DLD1 (cell line): Measurements from ENCODE around the gene NRXN3.

Experiments
- in situ Hi-C: cut with HindIII; loops from 2 replicates; pipeline ENCODE4 v1.10.0; 2017; ENCODE audit warnings: low sequenced_read_pairs

The NRXN3 gene

DNA sequence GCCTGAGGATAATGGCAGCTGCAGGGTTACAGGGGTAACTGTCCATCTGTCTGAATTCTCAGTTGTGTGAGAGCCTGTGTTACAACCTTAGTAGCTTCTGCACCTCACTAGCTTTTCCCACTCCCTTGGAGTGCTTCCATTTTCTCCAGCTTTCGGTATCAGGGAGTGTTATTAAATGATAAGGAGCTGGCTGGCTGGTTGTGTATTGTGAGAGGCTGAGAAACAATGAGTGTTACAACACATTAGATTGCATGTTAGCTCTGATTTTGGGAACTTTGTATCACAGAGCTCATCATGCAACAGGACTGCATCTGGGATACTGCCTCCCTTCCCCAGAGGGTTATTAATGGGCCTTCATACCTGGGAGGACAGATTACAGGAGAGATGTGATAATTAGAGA is 1317.5 kb downstream of the NRXN3 start:
- in situ Hi-C loops, result no loop called here

DNA sequence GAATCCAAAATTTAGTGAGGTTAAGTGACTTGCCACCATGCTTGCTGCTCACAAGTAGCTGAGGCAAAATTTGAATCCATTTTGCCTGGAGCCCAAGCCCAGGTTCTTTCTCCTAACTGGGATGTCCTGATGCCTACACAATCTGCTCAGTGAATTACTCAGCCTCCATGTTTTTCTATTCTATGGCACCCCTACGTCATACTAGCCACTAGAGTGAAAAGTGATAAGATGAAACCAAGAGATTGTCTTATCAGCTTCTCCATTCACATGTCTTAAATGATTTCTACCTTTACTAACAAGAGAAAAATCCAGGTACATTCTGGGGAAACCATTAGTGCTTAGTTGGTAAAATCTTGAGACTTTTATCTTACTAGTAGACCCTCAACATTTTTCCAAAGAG is 1321.0 kb downstream of the NRXN3 start:
- in situ Hi-C loops, result no loop called here

DNA sequence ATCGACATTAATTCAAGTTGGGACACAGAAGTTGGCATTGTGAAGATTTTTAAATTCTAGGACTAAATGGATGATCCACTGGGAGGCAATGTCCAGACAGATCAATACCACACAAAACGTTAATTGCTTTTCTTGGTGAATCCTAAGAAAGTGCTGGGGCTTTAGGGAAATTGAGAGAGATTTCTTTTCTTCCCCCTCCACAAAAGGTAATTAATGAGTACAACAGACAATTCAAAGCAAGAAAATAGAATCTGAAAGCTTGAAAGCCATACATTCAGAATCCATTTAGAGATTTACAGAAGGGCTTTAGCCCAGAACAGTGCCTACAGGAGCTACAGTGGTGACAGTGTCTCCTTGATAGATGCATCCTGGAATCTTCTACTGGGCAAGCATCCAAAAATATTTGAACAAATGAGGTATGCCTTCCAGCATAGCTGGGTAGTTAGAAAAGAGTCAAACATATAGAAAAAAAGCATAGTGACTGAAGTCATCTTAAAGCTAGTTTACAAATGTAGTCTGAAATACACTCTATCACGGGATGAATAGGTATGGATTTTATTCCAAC is 1323.0 kb downstream of the NRXN3 start:
- in situ Hi-C loops, result no loop called here

DNA sequence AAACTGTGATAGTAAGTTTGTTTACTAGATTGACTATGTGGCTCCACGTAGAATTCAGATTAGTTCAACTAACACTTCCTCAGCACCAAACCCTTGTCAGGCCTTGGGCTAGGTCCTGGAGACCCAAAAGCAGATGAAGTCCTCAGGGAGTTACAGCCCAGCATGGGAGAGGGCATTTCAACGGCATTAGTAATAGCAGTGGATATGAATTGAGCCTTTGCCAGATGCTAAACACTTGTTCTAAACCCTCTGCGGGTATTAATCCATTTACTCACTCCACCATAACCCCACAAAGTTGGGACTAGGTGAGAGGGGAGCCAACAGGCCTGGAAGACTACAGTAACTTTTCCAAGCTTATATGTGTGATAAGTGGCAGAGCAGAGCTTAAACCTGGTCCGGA is 1326.5 kb downstream of the NRXN3 start:
- in situ Hi-C loops, result no loop called here

DNA sequence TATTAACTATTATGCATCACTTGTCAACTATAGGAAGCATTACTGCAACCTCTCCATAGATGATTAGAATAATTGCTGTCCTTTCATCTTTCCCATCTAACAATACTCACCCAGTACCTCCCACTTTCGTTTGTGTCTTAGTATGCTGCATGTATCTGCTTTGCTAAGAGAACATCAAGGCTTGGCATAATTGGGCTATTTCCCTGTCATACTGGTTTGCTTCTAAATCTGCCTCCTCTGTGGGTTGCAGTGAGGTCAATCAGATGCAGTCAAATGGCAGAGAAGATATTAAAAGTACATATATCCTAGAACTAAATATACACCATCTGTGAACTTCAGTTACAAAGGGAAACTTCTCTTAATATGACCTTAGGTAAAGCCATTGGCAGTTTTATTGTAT is 1330.3 kb downstream of the NRXN3 start:
- in situ Hi-C loops, result no loop called here

DNA sequence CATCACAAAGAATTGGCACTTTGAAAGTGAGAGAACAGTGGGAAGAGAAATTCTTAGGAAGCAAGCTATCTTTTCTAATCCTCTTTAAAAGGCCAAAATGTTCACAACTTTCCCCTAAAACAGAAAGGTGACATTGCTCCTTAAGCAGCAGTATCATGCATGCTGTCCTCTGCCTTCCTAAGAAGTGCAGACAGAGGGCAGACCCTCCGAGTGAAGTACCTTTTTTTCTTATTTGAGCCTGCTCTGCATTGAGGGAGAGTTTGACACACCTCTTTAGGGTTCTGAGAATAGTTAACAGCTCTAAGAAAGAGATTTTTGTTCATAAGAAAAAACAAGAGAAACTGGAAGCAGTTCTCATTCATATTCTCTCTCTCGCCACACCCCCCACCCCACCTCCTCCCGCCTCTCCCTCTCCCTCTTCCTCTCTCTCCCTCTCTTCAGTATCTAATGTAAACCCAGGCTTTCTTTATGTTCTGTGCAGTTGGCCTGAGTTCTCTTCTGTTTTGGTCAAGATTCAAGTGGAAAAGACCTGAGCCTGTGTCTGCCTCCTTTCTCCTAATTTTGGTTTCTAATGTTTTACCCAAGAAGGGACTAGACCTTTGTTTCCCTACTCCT is 1332.1 kb downstream of the NRXN3 start:
- in situ Hi-C loops, result no loop called here

DNA sequence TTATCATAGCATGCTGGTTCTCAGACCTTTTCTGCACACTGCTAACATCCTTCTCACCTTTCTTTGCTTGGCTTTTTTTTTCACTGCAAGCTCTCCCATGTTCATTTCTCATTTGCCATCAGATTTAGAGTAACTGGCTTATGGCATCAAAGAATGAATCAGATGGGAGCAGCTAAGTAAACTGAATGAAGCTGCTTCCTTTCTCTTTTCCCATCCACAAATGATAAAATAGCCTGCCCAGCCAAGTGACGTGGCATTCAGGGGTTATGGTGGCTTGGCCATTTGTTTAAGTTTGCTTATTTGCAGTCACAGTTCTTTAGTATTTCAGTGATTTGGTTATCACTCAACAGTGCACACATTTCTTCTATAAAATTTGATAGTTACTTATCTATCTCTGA is 1332.6 kb downstream of the NRXN3 start:
- in situ Hi-C loops, result no loop called here

DNA sequence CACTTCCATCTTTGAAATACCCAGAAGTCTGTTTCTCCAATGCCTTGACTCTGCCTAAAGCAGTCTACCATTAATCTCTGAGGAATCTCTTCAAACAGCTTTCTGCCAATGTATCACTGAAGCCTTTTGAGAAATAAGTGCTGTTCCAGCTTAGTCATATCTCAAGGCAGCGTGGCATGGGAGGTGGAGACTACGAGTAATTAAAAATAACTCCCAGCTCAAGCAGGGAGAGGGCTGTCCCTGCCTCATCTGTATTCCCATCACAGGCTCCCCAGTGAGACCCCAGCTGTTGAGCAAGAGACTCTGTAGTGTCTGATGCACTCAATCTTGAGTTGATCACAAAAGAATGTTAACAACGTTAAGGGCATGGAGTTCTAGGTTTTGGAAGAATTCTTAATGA is 1340.5 kb downstream of the NRXN3 start:
- in situ Hi-C loops, result no loop called here

DNA sequence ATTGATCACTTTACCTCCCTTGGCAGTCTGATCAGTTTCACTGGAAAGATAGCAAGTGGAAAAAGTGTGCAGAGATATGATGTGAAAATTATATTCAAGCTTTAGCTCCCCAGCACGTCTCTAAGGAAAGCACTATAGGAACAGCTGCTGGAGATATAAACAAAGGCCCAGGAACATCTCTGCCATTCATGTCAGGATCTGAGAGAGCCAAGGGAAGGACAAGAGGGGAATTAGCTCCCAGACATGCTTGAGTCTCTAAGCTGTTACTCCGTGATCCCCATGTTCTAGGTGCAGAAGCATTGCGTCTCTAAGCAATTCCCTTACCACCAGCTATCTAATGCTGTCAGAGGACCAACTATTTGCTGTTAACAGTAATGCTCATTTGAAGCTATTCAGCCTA is 1341.0 kb downstream of the NRXN3 start:
- in situ Hi-C loops, result no loop called here

DNA sequence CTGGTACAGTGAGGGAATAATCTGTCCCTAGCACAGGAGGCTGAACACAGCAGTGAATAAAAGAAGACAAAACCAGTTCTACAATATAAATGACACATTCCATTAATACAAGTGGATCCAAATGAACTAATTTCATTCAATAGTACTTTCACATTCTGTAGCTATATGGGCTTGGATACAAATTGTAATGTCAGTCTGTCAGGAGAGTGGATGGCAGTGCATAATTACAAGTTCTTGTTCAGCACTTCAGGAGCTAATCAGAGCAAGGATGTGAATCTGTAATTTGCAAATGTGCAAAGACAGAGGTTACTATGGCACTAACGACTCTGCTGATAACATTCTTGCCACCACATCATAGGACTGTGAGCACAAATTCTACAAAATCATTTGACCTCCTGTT is 1343.3 kb downstream of the NRXN3 start:
- in situ Hi-C loops, result no loop called here

DNA sequence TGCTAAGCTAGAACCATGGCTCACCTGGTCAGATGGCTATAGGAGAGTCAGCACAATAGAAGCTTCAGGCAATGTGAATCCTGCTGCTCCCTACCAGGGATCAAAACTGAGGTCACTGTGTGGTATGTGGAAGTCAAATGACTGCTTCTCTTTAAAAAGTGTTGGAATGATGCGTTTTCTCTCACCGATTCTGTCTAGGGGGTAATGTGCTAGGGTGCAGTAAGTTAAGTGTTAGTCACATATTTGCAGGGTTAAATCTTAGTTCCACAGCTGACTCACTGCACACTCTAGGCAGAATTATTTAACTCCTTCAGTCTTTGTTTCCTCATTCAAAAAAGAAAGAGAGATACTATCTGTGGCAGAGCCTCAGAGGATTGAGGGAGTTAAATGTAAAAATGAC is 1344.5 kb downstream of the NRXN3 start:
- in situ Hi-C loops, result no loop called here

DNA sequence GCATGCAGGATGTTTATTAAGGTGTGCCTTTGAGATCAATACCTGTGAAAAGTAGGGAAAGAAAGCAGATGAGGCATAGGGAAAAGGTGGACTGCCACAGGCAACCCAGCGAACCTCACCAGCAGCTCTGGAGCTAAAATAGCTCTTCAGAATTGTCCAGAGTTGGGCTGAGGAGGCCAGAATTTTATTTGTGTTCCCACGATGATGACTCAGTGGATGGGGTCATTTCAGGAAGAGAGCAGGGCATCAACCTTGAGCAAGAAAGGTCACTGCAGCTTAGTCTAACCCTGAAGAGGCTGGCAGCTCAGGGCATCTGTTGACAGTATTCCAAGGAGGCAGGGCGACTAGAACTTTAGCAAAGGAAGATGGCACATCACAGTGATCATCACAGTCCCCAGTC is 1345.0 kb downstream of the NRXN3 start:
- in situ Hi-C loops, result no loop called here

DNA sequence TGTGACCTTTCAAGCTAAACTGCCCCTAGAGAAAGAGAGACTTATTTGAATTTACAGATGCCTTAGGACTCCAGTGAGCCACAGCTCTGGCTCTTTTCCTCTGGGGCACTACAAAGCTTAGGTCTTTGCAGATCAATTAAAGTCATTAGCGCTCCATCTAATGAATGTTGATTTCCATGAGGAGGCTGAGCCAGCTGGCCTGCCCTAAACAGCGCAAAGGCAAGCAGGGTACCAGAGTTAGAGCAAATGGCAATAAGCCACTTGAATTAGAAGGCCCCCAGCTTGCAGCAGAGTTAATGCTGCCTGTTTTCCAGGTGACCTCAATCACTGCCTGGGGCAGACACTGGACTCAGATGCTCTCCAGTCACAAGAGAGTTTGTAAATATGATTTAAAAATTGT is 1345.8 kb downstream of the NRXN3 start:
- in situ Hi-C loops, result no loop called here

DNA sequence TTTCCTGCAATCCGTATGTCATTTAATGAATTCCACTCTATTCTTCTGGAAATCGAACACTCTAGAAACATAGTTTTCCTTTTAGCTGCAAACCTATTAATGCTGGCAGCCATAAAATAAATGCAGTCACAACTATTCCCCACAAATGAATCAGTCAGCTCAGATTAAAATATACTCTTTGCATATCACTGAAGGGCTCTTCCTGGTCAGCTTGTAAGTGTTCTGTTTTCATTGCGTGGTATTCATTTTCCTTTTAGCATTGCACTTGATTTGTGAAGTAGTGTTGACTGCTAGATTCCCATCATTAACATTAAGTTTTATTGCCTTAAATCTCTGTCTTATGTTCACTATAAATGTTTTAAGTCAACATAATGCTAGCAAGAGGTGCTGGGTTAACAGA is 1355.2 kb downstream of the NRXN3 start:
- in situ Hi-C loops, result no loop called here

DNA sequence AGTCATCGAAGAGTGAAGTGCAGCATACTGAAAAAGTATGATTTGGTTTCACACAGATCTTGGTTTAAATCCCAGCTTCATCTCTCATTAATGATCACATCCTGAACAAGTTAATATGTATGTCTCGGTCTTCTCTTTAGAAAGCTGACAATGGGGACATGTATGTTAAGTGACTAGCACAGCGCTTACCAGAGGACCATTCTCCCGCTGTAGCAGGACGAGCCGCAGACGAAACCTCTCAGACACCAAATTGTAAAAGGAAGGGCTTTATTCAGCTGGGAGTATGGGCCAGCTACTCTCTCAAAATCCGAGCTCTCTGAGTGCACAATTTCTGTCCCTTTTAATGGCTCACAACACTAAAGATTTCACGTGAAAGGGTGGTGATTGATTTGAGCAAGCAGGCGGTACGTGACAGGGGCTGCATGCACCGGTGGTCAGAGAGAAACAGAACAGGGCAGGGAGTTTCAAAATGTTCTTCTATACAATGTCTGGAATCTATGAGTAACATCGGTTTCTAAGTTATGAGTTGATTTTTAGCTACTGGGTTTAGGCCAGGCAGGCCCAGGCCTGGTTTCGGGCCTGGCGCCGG is 1358.7 kb downstream of the NRXN3 start:
- in situ Hi-C loops, result no loop called here

DNA sequence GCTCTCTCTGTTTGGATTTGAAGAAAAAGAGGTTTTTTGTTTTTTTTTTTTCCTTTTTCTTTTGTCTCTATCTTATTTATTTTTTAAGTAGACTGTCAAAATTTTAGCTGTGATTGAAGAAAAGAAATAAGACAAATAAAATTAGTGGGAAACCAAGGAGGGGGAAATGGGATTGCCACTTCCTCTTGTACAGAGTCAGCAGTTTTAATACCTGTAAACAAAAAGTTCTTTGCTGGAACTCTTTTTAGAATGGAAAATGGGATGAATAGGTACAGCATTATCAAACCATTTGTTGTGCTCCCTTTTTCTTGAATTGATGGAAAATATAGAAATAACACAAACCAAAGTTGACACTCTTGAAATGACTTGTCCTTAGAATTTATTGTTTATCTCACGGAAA is 1360.4 kb downstream of the NRXN3 start:
- in situ Hi-C loops, result no loop called here

DNA sequence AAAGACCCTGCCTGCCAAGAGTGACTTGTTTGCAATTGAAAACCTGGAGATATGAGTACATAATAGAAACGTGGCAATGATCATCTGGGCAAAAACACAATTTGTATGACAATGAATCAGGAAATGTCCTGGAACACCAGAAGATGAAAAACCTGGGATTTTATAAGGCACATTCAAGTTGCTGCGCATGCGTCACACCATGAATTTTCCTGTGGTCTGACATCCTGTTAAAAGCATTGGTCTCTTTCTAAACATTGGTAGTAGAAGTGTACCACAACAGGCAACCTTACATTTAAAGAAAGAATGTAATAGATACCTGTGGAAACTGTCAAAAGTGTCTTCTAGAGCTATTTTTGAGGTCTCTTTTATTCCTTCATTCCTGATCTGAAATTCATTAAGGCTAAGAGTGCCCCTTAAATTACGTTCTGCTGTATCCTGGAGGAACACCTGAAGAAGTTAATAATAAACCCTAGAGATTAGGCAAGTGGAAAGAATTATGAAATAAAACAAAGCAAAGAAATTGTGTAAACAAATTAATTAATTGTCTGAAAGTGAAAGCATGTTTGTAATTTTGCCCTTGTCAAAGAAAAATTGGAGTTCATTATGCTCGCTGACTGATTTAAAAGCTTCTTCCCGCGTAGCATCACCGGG is 1364.7 kb downstream of the NRXN3 start:
- in situ Hi-C loops, result no loop called here

DNA sequence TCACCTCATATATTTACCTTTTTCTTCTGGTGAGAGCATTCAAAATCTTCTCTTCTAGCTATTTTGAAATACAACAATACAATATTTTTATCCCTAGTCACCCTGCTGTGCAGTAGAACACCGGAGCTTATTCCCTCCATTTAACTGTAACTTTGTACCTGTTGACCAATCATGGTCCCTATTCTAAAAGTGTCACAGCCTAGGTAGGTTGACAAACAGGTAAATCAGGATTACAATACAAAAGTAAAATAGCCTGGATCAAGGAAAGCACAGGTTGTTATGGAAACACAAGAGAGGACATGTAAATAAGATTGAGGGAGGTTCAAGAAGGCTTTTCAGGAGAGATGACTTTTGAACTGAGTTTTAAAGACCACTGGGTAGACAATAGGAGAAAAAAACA is 1370.2 kb downstream of the NRXN3 start:
- in situ Hi-C loops, result no loop called here

DNA sequence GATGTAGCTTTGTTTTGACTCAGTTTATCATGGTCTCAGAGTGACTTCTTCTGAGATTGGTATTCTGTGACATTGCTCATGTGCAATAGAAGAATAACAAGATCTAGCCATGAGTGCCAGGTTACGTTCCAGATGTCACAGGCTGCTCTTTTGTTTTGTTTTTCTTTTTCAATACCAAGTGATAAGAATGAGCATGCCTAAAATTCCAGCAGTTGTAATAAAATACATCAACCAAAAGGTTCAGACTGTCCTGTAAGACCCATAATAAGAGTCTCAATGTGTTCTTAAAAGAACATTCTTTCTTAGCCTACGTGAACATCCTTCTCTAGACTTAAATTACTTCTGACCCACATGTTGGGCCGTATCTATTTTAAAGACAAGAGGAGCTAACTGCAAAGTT is 1371.9 kb downstream of the NRXN3 start:
- in situ Hi-C loops, result no loop called here

DNA sequence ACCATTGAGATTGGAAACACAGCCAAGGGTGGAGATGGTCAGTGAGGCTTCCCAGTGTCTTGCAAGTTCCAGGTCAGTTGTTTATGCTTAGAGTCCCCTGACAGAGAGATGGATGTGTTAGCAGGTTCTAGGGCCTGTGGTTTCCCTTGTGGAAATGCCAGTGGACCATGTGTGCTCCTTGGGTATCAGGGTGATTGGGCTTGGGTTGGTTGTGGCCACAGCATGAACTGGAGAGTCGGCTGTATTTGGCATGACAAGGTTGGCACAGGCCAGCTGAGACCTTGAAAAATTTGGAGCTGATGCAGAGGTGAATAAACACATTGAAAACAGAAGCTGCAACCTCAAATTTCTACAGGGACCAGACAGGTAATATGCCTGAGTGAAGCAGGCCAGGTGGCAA is 1373.2 kb downstream of the NRXN3 start:
- in situ Hi-C loops, result no loop called here

DNA sequence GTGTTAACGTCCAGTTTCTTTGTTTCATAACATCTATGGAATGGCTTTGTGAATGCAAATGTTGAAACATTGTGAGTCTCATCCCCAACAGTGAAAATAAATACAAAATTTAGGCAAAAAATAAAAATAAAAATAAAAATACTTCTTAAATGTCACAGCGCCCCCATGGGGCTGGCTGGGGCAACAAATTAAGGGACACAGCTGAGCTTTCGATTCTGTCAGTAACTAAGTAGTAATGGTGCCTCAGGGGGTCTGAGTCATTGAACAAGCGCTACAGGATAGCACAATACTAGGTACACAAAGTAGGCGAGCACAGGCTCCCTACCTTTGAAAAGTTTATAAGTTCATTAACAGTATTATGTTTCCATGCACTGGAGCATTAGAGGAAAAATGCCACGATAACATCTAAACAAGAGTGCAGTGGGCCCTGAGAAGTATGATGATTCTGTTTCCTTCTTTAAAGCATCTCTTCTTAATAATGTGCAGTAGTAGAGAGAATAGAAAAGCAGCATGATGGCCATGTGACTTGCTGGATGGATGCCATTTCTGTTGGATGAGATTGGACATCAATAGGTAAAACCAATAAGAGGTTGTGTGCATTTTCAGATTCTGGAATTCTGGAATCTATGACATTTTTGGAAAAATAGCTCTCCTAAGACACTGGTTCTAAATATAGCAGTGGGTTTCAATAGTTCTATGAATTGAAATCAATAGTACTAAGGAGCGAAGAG is 1374.0 kb downstream of the NRXN3 start:
- in situ Hi-C loops, result no loop called here

DNA sequence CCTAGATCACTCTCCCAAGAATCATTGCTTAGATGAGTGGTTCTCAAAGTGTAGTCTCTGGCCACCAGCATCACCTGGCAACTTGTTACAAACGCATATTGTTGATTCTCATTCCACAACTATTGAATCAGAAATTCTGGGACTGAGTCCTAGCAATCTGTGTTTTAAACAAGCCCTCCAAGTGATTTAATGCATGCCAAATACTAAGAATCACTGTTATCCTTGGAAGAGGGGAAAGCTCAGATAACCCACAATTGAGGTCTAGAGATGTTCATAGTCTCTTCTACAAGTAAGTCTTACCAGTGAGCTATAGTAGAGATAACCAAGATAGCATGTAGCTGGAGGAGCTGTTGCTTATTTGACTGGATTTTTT is 1374.5 kb downstream of the NRXN3 start:
- in situ Hi-C loops, result no loop called here
